Mononuclear cell (primary cell): ENCODE results near the gene LIPK. TPM values are rescaled to one million over a fixed set of nuclear protein-coding genes. Genes with fewer than 3 reads are reported as not detected.

Experiments
- H3K27me3 ChIP-seq: 2 replicates; pipeline ENCODE4 v1.6.0; 2011; ENCODE audit warnings: low read length, control low read depth; ENCODE audit not compliant: insufficient read depth
- H3K4me1 ChIP-seq: 2 replicates; pipeline ENCODE4 v1.5.1; 2011; ENCODE audit warnings: mild to moderate bottlenecking, low read length, control low read depth; ENCODE audit not compliant: insufficient read depth
- H3K4me3 ChIP-seq: 2 replicates; pipeline ENCODE4 v1.5.1; 2011; ENCODE audit warnings: mild to moderate bottlenecking, low read length, moderate library complexity
- H3K9me3 ChIP-seq: 2 replicates; pipeline ENCODE4 v1.5.1; 2011; ENCODE audit warnings: low read depth, mild to moderate bottlenecking, control low read depth, low read length
- total RNA-seq: library from RNA; depleted of rRNA; stranded (reverse); fragments of >200 nt; gene quantifications from one replicate; pipeline ENCODE4 v1.2.3, GENCODE V29; 2012

Gene LIPK
- total RNA-seq, 1 donor, result not detected

GRCh38 chr10:88787463-88787862 is 81.4 kb downstream of the LIPK start:
- Histone ChIP-seq H3K9me3 (no peaks in the 10 kb centered on the region), H3K4me3 (no peak overlapping the region), H3K27me3 (no peaks in the 10 kb centered on the region), H3K4me1 (peaks cover 12% of the 10 kb centered on the region)

- H3K27me3 ChIP-seq, result no peaks in the 10 kb centered on the region
- H3K9me3 ChIP-seq, result no peaks in the 10 kb centered on the region
- no peak overlapping the region for H3K4me3 ChIP-seq
- H3K4me1 ChIP-seq, result peaks cover 21% of the 10 kb centered on the region
These were observed 82.9 kb downstream of the LIPK start for GRCh38 chr10:88788924-88789323.

GRCh38 chr10:88791924-88792323 is 85.9 kb downstream of the LIPK start:
- Histone ChIP-seq H3K4me3 (no peak overlapping the region), H3K9me3 (no peaks in the 10 kb centered on the region), H3K27me3 (peaks cover 11% of the 10 kb centered on the region), H3K4me1 (peaks cover 26% of the 10 kb centered on the region)

- Histone ChIP-seq H3K9me3 (no peaks in the 10 kb centered on the region), H3K4me1 (peaks cover 26% of the 10 kb centered on the region), H3K4me3 (no peak overlapping the region), H3K27me3 (peaks cover 13% of the 10 kb centered on the region)
These were observed 86.6 kb downstream of the LIPK start for GRCh38 chr10:88792661-88793060.

GRCh38 chr10:88793712-88794299 is 87.8 kb downstream of the LIPK start:
- Histone ChIP-seq H3K4me3 (no peak overlapping the region), H3K27me3 (peaks cover 15% of the 10 kb centered on the region), H3K9me3 (no peaks in the 10 kb centered on the region), H3K4me1 (peaks cover 26% of the 10 kb centered on the region)

- H3K4me3 ChIP-seq, result no peak overlapping the region
- H3K4me1 ChIP-seq, result peaks cover 26% of the 10 kb centered on the region
- H3K27me3 ChIP-seq, result peaks cover 15% of the 10 kb centered on the region
- H3K9me3 ChIP-seq, result no peaks in the 10 kb centered on the region
These were observed 88.7 kb downstream of the LIPK start for GRCh38 chr10:88794731-88795130.

- Histone ChIP-seq H3K27me3 (peaks cover 18% of the 10 kb centered on the region), H3K4me3 (no peak overlapping the region), H3K4me1 (no peaks in the 10 kb centered on the region), H3K9me3 (no peaks in the 10 kb centered on the region)
These were observed 94.4 kb downstream of the LIPK start for GRCh38 chr10:88800152-88801125.

Other genes with a start within 250 kb of the LIPK start
- 2.4 TPM for gene RNLS, start 122.9 kb upstream of the LIPK start, total RNA-seq
- not detected for gene LIPJ, start 119.5 kb upstream of the LIPK start, total RNA-seq
- not detected for gene LIPF, start 41.8 kb upstream of the LIPK start, total RNA-seq
- 3.0 TPM for gene LIPN, start 53.8 kb downstream of the LIPK start, total RNA-seq
- not detected for gene LIPM, start 96.5 kb downstream of the LIPK start, total RNA-seq
- 0.31 TPM for gene ANKRD22, start 145.6 kb downstream of the LIPK start, total RNA-seq
- 42.4 TPM for gene STAMBPL1, start 174.0 kb downstream of the LIPK start, total RNA-seq
- 1.8 TPM for gene ACTA2, start 246.5 kb downstream of the LIPK start, total RNA-seq